AG04450 (cell line): ENCODE data around the gene CBLL2. TPM values are rescaled to one million over a fixed set of nuclear protein-coding genes. Genes with fewer than 3 reads are reported as not detected.
A peak's percentile ranks its signal among the peaks of the same experiment; 100 is the strongest.

Experiments used
- CTCF ChIA-PET: fragments of 300-600, 350-600 bp; formaldehyde crosslinking; extraction: SDS; loops from one replicate; lab custom pipeline; 2022; ENCODE audit warnings: antibody characterized with exemption, inconsistent platforms; lab: Charles Lee
- POLR2A ChIA-PET: fragments of 350-600 bp; formaldehyde crosslinking; extraction: SDS; loops from one replicate; lab custom pipeline; 2021; ENCODE audit warnings: antibody characterized with exemption, inconsistent platforms; lab: Yijun Ruan, JAX
- DNase-seq: peaks from one replicate; pipeline ENCODE4 v3.0.0-alpha.2; 2011; ENCODE audit warnings: low read depth, low spot score
- H3K27ac ChIP-seq: one replicate; pipeline ENCODE4 v1.5.1; 2012; ENCODE audit warnings: low read depth, low read length, control low read depth
- H3K27me3 ChIP-seq: one replicate; pipeline ENCODE4 v1.6.0; 2012; ENCODE audit warnings: low read length; ENCODE audit not compliant: control insufficient read depth, insufficient read depth
- H3K4me3 ChIP-seq: 2 replicates; pipeline ENCODE4 v1.5.1; 2011; ENCODE audit warnings: mild to moderate bottlenecking, low read depth, low read length, control low read depth
- H3K9me3 ChIP-seq: 2 replicates; pipeline ENCODE4 v1.5.1; 2012; ENCODE audit warnings: low read length; ENCODE audit not compliant: control insufficient read depth, insufficient read depth
- CTCF ChIP-seq: IDR thresholded peaks from 2 replicates; pipeline ENCODE4 v1.5.1; 2011; ENCODE audit warnings: low read depth, low read length, control low read depth, inconsistent platforms
- polyA plus RNA-seq: library from polyadenylated mRNA; depleted of rRNA; stranded (reverse); fragments of >200 nt; gene quantifications from 2 replicates; pipeline ENCODE4 v1.2.3, GENCODE V29; 2011; rRNA removed

CBLL2 gene
- polyA plus RNA-seq, 1 experiment, result not detected

- CTCF ChIA-PET, result no interaction called here
- no peak for TF ChIP-seq CTCF
Measured at GRCh38 chrX:22314211-22314610, 41.5 kb downstream of the CBLL2 start.

GRCh38 chrX:22314692-22315091 lies 42.0 kb downstream of the CBLL2 start:
- no peak for TF ChIP-seq CTCF
- POLR2A ChIA-PET, result interaction anchor here (0.5 kb wide), 1 partner anchor 143 kb away, joined by 3 read pairs; no protein-coding TSS in a partner anchor
- no peak for DNase-seq

More at GRCh38 chrX:22314211-22314610, 41.5 kb downstream of the CBLL2 start:
- DNase-seq, result no peak
- Histone ChIP-seq H3K27ac (no peak overlapping the region), H3K9me3 (no peaks in the 10 kb centered on the region), H3K4me3 (no peak overlapping the region), H3K27me3 (no peaks in the 10 kb centered on the region)
- POLR2A ChIA-PET, result interaction anchor here (0.5 kb wide), 1 partner anchor 144 kb away, joined by 3 read pairs; no protein-coding TSS in a partner anchor

GRCh38 chrX:22315151-22315550 lies 42.4 kb downstream of the CBLL2 start:
- no peaks in the 10 kb centered on the region for H3K27me3 ChIP-seq
- no peaks in the 10 kb centered on the region for H3K9me3 ChIP-seq
- ChIA-PET POLR2A (no interaction called here), CTCF (no interaction called here)
- DNase-seq, result no peak
- no peak overlapping the region for H3K4me3 ChIP-seq
- no peak overlapping the region for H3K27ac ChIP-seq
- TF ChIP-seq CTCF, result no peak

More at GRCh38 chrX:22314692-22315091, 42.0 kb downstream of the CBLL2 start:
- no peaks in the 10 kb centered on the region for H3K9me3 ChIP-seq
- no peak overlapping the region for H3K4me3 ChIP-seq
- no peak overlapping the region for H3K27ac ChIP-seq
- no peaks in the 10 kb centered on the region for H3K27me3 ChIP-seq
- CTCF ChIA-PET, result no interaction called here

GRCh38 chrX:22320236-22320873 lies 47.6 kb downstream of the CBLL2 start:
- no peak overlapping the region for H3K4me3 ChIP-seq
- H3K27ac ChIP-seq, result no peak overlapping the region
- DNase-seq, result no peak
- POLR2A ChIA-PET, result no interaction called here
- no peaks in the 10 kb centered on the region for H3K27me3 ChIP-seq
- no peak for TF ChIP-seq CTCF
- no peaks in the 10 kb centered on the region for H3K9me3 ChIP-seq
- CTCF ChIA-PET, result interaction anchor here (1.1 kb wide), 1 partner anchor 335 kb away, joined by 3 read pairs; no protein-coding TSS in a partner anchor

GRCh38 chrX:22323541-22323940 lies 50.8 kb downstream of the CBLL2 start:
- peak; percentile 29 for DNase-seq
- Histone ChIP-seq H3K27ac (no peak overlapping the region), H3K4me3 (no peak overlapping the region), H3K27me3 (no peaks in the 10 kb centered on the region), H3K9me3 (no peaks in the 10 kb centered on the region)
- ChIA-PET CTCF (no interaction called here), POLR2A (interaction anchor here (0.9 kb wide), 1 partner anchor 188 kb away, joined by 4 read pairs; no protein-coding TSS in a partner anchor)
- no peak for TF ChIP-seq CTCF

Other genes starting within 250 kb of the CBLL2 start
- gene PHEX, start 240.6 kb upstream of the CBLL2 start, polyA plus RNA-seq, result 0.24 and 0.40 TPM in 2 replicates